Measurements from ENCODE around the gene P2RY11. TPM values are rescaled to one million over a fixed set of nuclear protein-coding genes. Genes with fewer than 3 reads are reported as not detected.

Gene P2RY11
- total RNA-seq, 1 experiment from 2014 or later, result 43.8 TPM

DNA sequence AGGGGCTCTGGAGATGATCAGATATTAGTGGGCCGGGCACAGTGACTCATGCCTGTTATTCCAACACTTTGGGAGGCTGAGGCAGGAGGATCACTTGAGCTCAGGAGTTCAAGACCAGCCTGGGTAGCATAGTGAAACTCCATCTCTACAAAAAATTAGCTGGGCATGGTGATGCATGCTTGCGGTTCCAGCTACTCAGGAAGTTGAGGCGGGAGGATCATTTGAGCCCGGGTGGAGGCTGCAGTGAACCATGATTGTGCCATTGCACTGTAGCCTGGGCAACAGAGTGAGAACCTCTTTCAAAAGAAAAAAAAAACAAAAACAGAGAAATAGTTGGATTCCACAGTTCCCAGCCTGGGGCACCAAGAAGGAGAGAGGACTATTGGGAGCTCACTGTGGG, 43.3 kb upstream of the P2RY11 start:
- intact Hi-C loops (cut with micrococcal nuclease), result no loop called here
- no peak overlapping the region for H2AFZ ChIP-seq (ENCODE audit: low read depth, low read length, poor library complexity, severe bottlenecking)
- ChIA-PET RAD21 (ENCODE audit: low non-redundant PET in 1 of 2, low total read pairs in 2 of 2, uncharacterized antibody in 2 of 2, unreplicated experiment in 2 of 2) (no interaction called here), POLR2A (no interaction called here), CTCF (no interaction called here)
- peaks cover 6% of the 10 kb centered on the region; the same call in 1 of the 2 replicates for H3K27me3 ChIP-seq (ENCODE audit: insufficient read depth, low read length)
- ATAC-seq, result no peak
- H3K27ac ChIP-seq (ENCODE audit: low read depth, low read length), result no peak overlapping the region
- H3K4me2 ChIP-seq (ENCODE audit: low read length), result no peak overlapping the region
- TF ChIP-seq POLR2AphosphoS5 (IDR thresholded peaks at IDR 0.05; ENCODE audit: low read depth, low read length) (no peak), ZFX (IDR thresholded peaks at IDR 0.05) (no peak), YY1 (IDR thresholded peaks at IDR 0.05; ENCODE audit: extremely low read depth, insufficient replicate concordance, low read depth, low read length) (no peak)
- TF ChIP-seq, protein P1, sequence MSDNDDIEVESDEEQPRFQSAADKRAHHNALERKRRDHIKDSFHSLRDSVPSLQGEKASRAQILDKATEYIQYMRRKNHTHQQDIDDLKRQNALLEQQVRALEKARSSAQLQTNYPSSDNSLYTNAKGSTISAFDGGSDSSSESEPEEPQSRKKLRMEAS (IDR thresholded peaks at IDR 0.05), result no peak
- H3K9me2 ChIP-seq (ENCODE audit: insufficient read depth), result no peaks in the 10 kb centered on the region
- no peaks in the 10 kb centered on the region for H3K9me3 ChIP-seq (ENCODE audit: control insufficient read depth in 1 of 2, insufficient read depth in 1 of 2, low read depth in 1 of 2, low read length in 2 of 2)
- no peaks in the 10 kb centered on the region for H4K20me1 ChIP-seq (ENCODE audit: insufficient read depth)
- H3K9ac ChIP-seq (ENCODE audit: low read length), result no peak overlapping the region
- BruUV-seq (replicated peaks), result no TSS peak
- no peaks in the 10 kb centered on the region for H3K36me3 ChIP-seq (ENCODE audit: control insufficient read depth in 1 of 2, insufficient read depth in 2 of 2, low read length in 2 of 2)
- no peak overlapping the region for H3K4me3 ChIP-seq (replicated peaks in 1 of 2; ENCODE audit: low read depth in 1 of 2, low read length in 2 of 2)
- no peaks in the 10 kb centered on the region for H3K79me2 ChIP-seq (ENCODE audit: insufficient read depth, low read length)
- H3K4me1 ChIP-seq (ENCODE audit: control insufficient read depth in 1 of 2, insufficient read depth in 2 of 2, low read length in 2 of 2), result peaks cover 0 to 6% of the 10 kb centered on the region in 2 experiments; a peak in 1 of 4 replicates
- no peak for DNase-seq (ENCODE audit: low read depth, low spot score)

DNA sequence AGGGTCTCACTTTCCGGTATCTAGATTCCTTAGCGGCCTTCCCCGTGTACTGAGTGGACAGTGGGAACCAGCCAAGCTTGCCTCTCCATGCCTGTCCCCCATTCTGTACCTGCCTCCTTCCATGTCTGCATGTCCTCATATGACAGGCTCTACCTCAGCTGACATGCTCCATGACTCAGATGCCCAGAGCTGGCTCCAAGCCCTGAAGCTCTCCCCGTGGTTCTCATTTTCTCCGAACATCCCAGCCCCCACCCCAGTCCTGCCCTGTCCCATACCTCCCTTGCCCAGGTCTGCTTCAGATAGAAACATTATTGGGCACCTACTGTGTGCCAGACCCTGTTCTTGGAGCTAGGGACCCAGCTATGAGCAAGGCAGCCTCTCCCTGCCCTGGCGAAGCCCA, 42.4 kb upstream of the P2RY11 start:
- no TSS peak for BruUV-seq (replicated peaks)
- no peak for TF ChIP-seq SIN3A (IDR thresholded peaks at IDR 0.05; ENCODE audit: low read depth)
- no peak for TF ChIP-seq YY1 (IDR thresholded peaks at IDR 0.05; ENCODE audit: extremely low read depth, insufficient replicate concordance, low read depth, low read length)
- TF ChIP-seq POLR2A (IDR thresholded peaks at IDR 0.05; ENCODE audit: borderline replicate concordance, extremely low read depth, insufficient read depth, insufficient read length), result no peak
- no peak for TF ChIP-seq ZNF274 (IDR thresholded peaks at IDR 0.05; ENCODE audit: low read depth, low read length)
- no peak for TF ChIP-seq SRF (IDR thresholded peaks at IDR 0.05; ENCODE audit: low read depth)
- no peak for TF ChIP-seq JUND (IDR thresholded peaks at IDR 0.05)
- TF ChIP-seq, protein P1 (IDR thresholded peaks at IDR 0.05), result no peak
- no peak for TF ChIP-seq SP1 (IDR thresholded peaks at IDR 0.05; ENCODE audit: low read depth)
- TF ChIP-seq, protein P2, sequence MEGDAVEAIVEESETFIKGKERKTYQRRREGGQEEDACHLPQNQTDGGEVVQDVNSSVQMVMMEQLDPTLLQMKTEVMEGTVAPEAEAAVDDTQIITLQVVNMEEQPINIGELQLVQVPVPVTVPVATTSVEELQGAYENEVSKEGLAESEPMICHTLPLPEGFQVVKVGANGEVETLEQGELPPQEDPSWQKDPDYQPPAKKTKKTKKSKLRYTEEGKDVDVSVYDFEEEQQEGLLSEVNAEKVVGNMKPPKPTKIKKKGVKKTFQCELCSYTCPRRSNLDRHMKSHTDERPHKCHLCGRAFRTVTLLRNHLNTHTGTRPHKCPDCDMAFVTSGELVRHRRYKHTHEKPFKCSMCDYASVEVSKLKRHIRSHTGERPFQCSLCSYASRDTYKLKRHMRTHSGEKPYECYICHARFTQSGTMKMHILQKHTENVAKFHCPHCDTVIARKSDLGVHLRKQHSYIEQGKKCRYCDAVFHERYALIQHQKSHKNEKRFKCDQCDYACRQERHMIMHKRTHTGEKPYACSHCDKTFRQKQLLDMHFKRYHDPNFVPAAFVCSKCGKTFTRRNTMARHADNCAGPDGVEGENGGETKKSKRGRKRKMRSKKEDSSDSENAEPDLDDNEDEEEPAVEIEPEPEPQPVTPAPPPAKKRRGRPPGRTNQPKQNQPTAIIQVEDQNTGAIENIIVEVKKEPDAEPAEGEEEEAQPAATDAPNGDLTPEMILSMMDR (IDR thresholded peaks at IDR 0.05 in 2 of 3, conservative IDR thresholded peaks at IDR 0.05 in 1 of 3; ENCODE audit: borderline replicate concordance in 1 of 3, insufficient read depth in 1 of 3, low read depth in 2 of 3, low read length in 2 of 3), result no peak
- DNase-seq (ENCODE audit: low read depth, low spot score), result no peak
- Histone ChIP-seq H3K79me2 (ENCODE audit: insufficient read depth, low read length) (no peaks in the 10 kb centered on the region), H3K9me3 (ENCODE audit: control insufficient read depth in 1 of 2, insufficient read depth in 1 of 2, low read depth in 1 of 2, low read length in 2 of 2) (no peaks in the 10 kb centered on the region), H2AFZ (ENCODE audit: low read depth, low read length, poor library complexity, severe bottlenecking) (no peak overlapping the region), H3K9ac (ENCODE audit: low read length) (no peak overlapping the region), H4K20me1 (ENCODE audit: insufficient read depth) (no peaks in the 10 kb centered on the region), H3K27ac (ENCODE audit: low read depth, low read length) (no peak overlapping the region), H3K4me3 (replicated peaks in 1 of 2; ENCODE audit: low read depth in 1 of 2, low read length in 2 of 2) (no peak overlapping the region), H3K27me3 (ENCODE audit: insufficient read depth, low read length) (peaks cover 6% of the 10 kb centered on the region; the same call in 1 of the 2 replicates), H3K36me3 (ENCODE audit: control insufficient read depth in 1 of 2, insufficient read depth in 2 of 2, low read length in 2 of 2) (no peaks in the 10 kb centered on the region), H3K4me2 (ENCODE audit: low read length) (no peak overlapping the region), H3K4me1 (ENCODE audit: control insufficient read depth in 1 of 2, insufficient read depth in 2 of 2, low read length in 2 of 2) (peaks cover 0 to 6% of the 10 kb centered on the region in 2 experiments; a peak in 1 of 4 replicates), H3K9me2 (ENCODE audit: insufficient read depth) (no peaks in the 10 kb centered on the region)
- RAD21 ChIA-PET (ENCODE audit: low non-redundant PET in 1 of 2, low total read pairs in 2 of 2, uncharacterized antibody in 2 of 2, unreplicated experiment in 2 of 2), result no interaction called here
- no peak for ATAC-seq
- CTCF ChIA-PET, result interaction anchor here (1.1 kb wide), 1 partner anchor 30 kb away, joined by 3 read pairs; no protein-coding TSS in a partner anchor
- intact Hi-C loops (cut with micrococcal nuclease), result no loop called here
- POLR2A ChIA-PET, result interaction anchor here (0.6 to 1.1 kb wide), 2 partner anchors 11 to 43 kb away, joined by 3 read pairs; partner anchors contain the start of gene P2RY11
